Omental fat pad (tissue), 4 donors: ENCODE measurements around the gene RRM2. TPM values are rescaled to one million over a fixed set of nuclear protein-coding genes. Genes with fewer than 3 reads are reported as not detected.

Experiments used
- ATAC-seq: fragments of 150-250 bp; one replicate; pipeline ENCODE4 v1.9.1; 2016; ENCODE audit warnings: mild to moderate bottlenecking, moderate library complexity; ENCODE audit not compliant: low FRiP score
- DNase-seq: peaks from one replicate; pipeline ENCODE4 v3.0.0-alpha.2; 2019; ENCODE audit warnings: low spot score
- total RNA-seq, 4 donors: library from RNA; depleted of rRNA; stranded (reverse); fragments of >200 nt; gene quantifications; one replicate each; pipeline ENCODE4 v1.1.0, GENCODE V29; 2016
- TF ChIP-seq, protein P1 (sequence below), 3 donors: fragments of 450-650 bp; IDR thresholded peaks; one replicate each; pipeline ENCODE4 v1.5.1; 2016 to 2017; ENCODE audit warnings: antibody characterized with exemption in 3 of 3, mild to moderate bottlenecking in 3 of 3, moderate library complexity in 2 of 3

The RRM2 gene
- total RNA-seq, 4 donors from 2014 or later: 0.46 to 9.8 (median 1.5) TPM

DNA sequence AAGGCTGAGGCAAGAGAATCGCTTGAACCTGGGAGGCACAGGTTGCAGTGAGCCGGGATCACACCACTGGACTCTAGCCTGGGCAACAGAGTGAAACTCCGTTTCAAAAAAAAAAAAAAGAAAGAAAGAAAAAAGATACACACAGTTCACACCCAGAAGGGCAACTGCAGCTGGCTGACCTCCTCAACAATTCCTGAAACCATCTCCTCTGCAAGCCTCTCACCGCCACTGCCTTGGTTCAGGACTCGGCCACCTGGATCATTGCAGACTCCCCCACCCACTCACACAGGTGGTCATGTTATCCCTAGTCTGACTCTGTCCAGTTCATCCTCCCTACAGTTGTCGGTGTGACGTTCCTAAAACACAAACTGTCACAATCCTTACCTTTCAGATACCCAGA lies 44.5 kb upstream of the RRM2 start:
- ATAC-seq (no peak), DNase-seq (no peak)
- TF ChIP-seq, protein P1, sequence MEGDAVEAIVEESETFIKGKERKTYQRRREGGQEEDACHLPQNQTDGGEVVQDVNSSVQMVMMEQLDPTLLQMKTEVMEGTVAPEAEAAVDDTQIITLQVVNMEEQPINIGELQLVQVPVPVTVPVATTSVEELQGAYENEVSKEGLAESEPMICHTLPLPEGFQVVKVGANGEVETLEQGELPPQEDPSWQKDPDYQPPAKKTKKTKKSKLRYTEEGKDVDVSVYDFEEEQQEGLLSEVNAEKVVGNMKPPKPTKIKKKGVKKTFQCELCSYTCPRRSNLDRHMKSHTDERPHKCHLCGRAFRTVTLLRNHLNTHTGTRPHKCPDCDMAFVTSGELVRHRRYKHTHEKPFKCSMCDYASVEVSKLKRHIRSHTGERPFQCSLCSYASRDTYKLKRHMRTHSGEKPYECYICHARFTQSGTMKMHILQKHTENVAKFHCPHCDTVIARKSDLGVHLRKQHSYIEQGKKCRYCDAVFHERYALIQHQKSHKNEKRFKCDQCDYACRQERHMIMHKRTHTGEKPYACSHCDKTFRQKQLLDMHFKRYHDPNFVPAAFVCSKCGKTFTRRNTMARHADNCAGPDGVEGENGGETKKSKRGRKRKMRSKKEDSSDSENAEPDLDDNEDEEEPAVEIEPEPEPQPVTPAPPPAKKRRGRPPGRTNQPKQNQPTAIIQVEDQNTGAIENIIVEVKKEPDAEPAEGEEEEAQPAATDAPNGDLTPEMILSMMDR (IDR thresholded peaks at IDR 0.05): no peak

DNA sequence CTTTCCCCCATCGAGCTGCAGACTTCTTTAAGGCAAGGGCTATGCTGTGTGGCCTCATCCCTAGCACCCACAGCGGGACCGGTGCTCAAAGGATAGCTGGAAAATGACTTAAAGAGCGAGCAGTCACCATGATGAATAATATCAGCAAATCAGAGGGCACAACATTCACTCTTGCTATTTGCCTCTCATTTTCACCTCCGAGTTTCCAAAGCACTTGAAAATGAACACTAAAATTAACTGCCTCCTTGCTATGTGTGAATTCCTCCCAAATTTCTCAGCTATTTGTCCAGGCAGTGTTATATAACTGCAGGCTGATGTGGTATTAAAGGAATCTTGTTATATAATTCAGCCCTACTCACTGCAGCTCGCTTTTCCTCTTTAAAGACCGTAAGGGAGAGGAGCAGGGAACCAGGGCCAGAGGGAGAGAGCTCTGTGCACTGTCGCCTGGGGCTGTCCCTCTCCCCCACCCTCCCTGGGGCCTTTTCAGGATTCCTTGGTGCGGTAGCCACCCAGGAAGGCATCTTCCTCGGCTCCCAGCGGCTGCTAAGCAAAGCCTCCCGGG lies 43.8 kb upstream of the RRM2 start:
- no peak for DNase-seq
- no peak for ATAC-seq

DNA sequence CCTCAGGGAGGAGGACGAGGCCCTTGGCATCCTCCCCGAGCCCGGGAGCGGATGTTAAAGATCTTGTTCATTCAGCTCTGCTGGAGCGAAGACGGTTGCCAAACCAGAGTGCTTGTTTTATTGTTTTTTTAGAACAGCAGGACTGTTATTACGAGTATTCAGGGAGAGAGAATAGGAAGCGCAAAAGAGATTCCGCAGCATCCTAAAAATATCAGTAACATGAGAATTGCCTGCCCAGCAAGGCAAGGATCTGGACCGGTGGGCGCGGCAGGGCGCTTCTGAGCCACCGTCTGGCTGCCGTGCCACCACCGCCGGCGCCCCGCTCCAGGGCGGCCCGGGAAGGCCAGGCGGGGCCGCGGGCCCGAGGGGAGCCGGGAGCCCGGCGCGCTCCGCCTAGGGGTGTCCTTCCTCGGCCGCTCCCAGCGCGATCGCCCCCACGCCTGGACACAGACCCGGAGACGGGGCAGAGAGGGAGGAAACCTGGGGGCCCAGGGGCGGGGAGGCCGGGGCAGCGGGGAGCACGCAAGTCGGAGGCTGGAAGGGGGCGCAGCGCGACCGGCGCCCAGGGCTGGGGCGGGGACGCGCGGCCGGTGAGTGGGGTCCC lies 43.2 kb upstream of the RRM2 start:
- DNase-seq (no peak), ATAC-seq (peak; percentile 60)
- TF ChIP-seq, protein P1 (IDR thresholded peaks at IDR 0.05): no peak

More for the DNA sequence above, 43.8 kb upstream of the RRM2 start:
- TF ChIP-seq, protein P1 (IDR thresholded peaks at IDR 0.05): no peak

DNA sequence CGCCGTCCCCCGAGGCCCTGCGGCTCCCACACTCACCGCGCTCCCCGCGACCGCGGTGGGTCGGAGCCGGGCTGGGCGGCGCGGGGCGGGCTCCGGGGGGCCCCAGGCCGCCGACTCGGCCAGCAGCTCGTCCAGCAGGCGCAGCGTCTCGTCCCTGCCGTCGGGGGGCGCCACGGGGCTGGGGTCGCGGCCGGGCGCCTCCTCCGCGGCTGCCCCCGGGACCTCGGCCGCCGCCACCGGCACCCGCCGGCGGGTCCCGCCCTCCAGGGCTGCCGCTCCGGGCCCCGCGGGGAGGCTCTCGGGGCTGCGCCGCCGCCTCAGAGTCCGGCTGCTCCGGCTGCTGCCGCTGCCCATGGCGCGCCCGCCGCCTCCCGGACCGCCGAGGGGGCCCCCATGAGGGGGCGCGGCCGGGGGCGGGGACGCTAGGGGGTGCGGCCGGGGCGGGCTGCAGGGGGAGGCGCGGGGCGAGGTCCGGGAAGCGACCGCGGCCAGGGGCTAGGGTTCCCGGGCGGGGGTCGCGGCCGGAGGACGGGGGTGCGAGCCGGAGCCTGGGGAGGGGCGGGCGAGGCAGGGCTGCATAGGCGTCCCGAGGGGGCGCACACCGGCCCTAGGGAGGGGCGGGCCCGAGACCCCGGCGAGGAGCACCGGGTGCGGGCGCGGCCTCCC lies 42.5 kb upstream of the RRM2 start, which contains the start of gene CYS1:
Gene CYS1, minus strand, starts transcription at position 542 of the 666 bp plus-strand sequence. Its CDS starts 188 bp downstream, at position 354.
- TF ChIP-seq, protein P1 (IDR thresholded peaks at IDR 0.05): no peak
- ATAC-seq (peak; percentile 70), DNase-seq (no peak)

DNA sequence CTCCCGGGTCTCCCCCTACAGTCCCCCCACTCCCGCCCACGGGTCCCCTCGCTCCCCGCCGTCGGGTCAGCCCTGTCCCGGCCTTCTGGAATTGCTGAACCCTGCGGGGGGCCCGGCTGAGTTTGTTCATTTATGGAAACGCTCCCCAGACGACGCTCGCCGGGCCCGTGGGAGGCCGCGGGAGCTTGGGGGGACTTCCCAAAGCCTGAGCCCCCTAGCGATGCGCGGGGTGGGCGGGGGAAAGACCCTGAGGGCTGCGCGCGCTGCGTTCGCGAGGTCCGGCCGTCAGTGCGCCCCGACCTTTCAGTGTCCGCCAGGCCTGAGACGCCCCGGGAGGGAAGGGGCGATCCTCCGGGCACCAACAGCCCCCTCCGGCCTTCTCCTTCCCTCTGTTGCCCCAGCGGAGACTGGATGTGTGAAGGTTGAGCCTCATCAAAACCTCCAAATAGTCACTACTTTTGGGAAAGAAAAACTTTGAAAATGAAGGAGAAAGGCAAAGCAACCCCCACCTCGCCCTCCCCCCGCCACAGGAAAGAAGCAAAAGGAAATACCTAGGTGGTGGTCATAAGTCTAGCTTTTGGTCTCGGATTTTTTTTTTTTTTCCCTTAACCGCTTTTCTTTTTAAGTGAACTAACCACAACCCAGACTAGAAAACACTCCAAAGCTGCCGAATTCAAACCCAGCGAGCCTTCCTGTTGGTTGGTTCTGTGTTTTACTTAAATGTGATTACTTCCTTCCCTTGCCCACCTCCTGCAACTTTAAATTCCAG lies 41.8 kb upstream of the RRM2 start:
- ATAC-seq: peak; percentile 2
- TF ChIP-seq, protein P1 (IDR thresholded peaks at IDR 0.05): no peak
- no peak for DNase-seq

DNA sequence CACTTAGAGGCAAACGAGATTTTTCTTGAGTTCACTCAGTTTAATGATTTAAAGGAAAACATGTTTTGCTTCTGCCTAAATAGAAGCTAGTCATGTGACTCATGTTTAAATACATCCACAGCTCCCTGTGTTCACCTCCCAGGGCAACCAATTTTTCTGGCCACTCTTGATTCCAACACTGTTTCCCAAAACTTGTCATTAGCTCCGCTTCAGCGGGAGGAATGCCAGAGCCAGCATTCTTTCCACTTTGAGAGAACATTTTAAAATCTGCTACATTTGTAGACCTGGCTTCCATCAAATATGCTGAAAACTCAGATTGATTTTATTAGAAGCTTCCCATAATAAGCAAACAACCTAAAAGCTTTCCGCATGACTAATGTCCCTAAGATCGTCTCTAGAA lies 39.5 kb upstream of the RRM2 start:
- no peak for ATAC-seq
- TF ChIP-seq, protein P1 (IDR thresholded peaks at IDR 0.05): no peak
- no peak for DNase-seq
